ENCODE results near the gene GPR137.

DNA sequence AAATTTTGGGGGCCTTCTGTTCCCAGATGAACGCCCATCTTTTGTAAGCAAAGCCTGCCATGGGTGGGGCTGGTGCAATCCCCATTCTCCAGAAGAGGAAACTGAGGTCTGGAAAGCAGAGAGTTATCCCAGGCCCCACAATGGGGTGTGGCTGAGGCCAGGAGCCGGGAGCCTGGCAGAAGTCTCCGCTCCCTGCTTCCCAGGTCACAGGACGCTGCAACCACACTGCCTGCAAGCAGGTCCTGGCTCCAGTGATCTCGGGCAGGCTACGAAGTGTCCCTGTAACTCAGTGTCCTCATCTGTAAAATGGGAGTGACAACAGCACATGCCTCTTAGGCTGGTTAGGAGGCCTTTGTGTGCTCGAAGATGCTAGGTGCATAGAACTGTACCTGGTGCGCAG is 32.6 kb upstream of the GPR137 start:
- no peak for TF ChIP-seq EZH2 (IDR thresholded peaks at IDR 0.05; ENCODE audit: borderline replicate concordance, low read length)
- TF ChIP-seq, protein P1, sequence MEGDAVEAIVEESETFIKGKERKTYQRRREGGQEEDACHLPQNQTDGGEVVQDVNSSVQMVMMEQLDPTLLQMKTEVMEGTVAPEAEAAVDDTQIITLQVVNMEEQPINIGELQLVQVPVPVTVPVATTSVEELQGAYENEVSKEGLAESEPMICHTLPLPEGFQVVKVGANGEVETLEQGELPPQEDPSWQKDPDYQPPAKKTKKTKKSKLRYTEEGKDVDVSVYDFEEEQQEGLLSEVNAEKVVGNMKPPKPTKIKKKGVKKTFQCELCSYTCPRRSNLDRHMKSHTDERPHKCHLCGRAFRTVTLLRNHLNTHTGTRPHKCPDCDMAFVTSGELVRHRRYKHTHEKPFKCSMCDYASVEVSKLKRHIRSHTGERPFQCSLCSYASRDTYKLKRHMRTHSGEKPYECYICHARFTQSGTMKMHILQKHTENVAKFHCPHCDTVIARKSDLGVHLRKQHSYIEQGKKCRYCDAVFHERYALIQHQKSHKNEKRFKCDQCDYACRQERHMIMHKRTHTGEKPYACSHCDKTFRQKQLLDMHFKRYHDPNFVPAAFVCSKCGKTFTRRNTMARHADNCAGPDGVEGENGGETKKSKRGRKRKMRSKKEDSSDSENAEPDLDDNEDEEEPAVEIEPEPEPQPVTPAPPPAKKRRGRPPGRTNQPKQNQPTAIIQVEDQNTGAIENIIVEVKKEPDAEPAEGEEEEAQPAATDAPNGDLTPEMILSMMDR (IDR thresholded peaks at IDR 0.05; ENCODE audit: low read length): no peak

All from OCI-LY1 (cell line).